H1 (cell line): ENCODE measurements around the gene NEU2. TPM values are rescaled to one million over a fixed set of nuclear protein-coding genes. Genes with fewer than 3 reads are reported as not detected.

ENCODE experiments used
- ASH2L ChIP-seq: fragments of 200-600, 300-600 bp; sonication (generic); IDR thresholded peaks from one replicate; pipeline ENCODE4 v1.7.1; 2017; ENCODE audit warnings: low read length
- CBX5 ChIP-seq: fragments of 300-800, 300-1000 bp; sonication (generic); IDR thresholded peaks from 2 replicates; pipeline ENCODE4 v1.7.1; 2016; ENCODE audit warnings: antibody characterized with exemption, low read length, low read depth
- E2F6 ChIP-seq: IDR thresholded peaks from 2 replicates; pipeline ENCODE4 v1.6.1; 2012; ENCODE audit warnings: inconsistent platforms
- KDM1A ChIP-seq: fragments of 200-600, 300-600 bp; sonication (generic); IDR thresholded peaks from 2 replicates; pipeline ENCODE4 v1.7.1; 2016; ENCODE audit warnings: mild to moderate bottlenecking, low read length, borderline replicate concordance
- PHF8 ChIP-seq: fragments of 200-600 bp; sonication (generic); conservative IDR thresholded peaks from 2 replicates; pipeline ENCODE4 v1.7.1; 2012; ENCODE audit warnings: low read depth, mild to moderate bottlenecking, inconsistent platforms, low read length, moderate library complexity
- polyA plus RNA-seq, 7 experiments: library from polyadenylated mRNA; depleted of rRNA in 3 of 7; stranded (reverse) in 5 of 7; unstranded in 2 of 7; fragments of >200 nt in 5 of 7; fragments of 200-250 nt in 2 of 7; gene quantifications; 1 replicate in 5 of 7; 2 replicates in 1 of 7; 4 replicates in 1 of 7; pipeline versions ENCODE4 v1.2.1 to v1.2.3, GENCODE V29; 2011 to 2013; ENCODE audit warnings: missing spikeins in 2 of 7, mixed read lengths in 2 of 7
- total RNA-seq: library from RNA; stranded (reverse); fragmentation: NEBNext Ultra II Directional; extraction: Animal tissue kit (Norgen Biotek cat#: 25700); gene quantifications from 2 replicates; pipeline ENCODE4 v1.2.1, GENCODE V29; 2021

Gene NEU2
- total and polyA plus RNA-seq, 2 of the 8 experiments (the other 6 are each of a cell fraction or from before 2014, with no cell fraction given) = 0.12 TPM; not detected in 1

DNA sequence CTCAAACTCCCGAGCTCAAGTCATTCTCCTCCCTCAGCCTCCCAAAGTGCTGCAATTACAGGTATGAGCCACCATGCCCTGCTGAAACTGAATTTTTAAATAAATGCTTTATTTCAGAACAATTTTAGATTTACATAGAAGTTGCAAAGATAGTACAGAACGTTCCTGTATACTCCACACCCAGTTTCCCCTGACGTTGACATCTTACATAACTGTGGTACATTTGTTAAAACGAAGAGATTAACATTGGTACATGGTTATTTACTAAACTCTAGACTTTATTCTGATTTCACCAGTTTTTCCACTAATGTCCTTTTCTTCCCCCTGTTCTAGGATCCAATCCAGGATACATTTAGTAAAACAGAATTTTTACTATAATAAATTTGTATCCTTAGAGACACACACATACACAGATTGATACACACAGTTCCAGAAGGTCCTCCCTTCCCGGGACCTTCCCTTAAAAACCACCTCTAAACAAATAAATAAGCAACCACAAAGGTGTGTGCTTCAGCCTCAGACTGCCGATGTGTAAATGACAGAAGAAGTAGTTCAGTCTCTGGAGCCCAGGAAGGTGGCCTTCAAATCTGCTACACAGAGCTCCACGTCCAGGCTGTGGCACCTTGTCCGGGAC lies 6.9 kb downstream of the NEU2 start (continued):
- TF ChIP-seq E2F6 (no peak), PHF8 (no peak), ASH2L (no peak), KDM1A (no peak), CBX5 (no peak)
